ENCODE results near the gene KRT7.

The KRT7 gene

DNA sequence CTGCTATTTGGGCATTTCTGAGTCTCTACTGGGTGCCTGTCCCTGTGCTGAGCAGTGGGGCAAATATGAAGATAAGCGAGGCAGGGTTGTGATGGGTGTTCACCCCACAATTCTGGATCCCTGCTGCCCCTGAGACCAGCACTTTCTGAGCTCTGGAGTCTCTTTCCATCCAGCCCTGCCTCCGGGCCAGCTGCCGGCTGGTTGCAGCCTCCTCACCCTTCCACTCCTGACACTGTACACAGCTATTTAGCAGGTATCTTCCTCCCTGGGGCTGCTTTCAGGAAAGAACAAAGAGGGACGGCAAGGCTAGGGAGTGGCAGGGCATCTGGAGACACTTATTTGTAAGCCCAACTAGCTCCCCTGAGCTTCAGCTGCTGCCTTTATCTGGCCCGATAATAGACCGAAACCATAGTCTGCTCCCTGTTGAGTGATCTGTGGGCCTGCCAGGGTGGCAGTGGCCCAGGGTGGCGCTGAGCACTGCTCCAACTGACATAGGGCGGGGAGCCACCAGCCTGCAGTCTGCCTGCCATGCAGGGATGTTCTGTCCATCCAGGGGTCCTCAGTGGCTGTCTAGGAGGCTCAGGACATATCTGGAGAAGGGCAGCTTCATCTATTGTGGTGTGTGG lies 33.6 kb upstream of the KRT7 start:
- no peak for DNase-seq (ENCODE audit: low read depth)

DNA sequence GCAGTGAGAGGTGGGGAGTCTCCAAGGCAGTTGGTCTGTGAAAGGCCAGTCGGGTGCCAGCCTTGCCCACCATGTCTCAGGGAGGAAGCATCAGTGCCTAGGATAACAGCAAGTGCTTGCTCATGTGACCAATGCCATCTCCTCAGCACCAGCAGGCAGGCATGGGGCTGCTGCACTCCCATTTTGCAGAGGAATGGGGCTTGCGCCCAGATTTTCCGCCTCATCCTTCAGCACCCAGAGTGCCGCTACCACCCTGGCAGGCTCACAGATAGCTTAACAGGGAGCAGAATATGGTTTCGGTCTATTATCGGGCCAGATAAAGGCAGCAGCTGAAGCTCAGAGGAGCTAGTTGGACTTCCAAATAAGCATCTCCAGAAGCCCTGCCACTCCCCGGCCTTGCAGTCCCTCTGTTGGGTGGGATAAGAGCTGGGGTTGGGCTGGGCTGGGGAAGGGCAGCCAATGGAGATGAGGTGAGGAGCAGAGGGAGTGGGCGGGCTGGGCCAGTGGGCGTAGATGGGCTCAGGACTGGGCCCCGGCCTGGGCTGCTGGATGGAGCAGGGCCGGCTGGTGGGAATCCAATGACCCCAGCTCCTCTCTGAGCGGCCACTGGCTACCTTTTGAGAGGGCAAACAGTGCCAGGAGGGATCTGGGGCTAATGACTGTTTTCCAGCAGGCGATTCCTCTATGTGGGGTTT lies 32.8 kb upstream of the KRT7 start:
- DNase-seq (ENCODE audit: low read depth), result no peak

DNA sequence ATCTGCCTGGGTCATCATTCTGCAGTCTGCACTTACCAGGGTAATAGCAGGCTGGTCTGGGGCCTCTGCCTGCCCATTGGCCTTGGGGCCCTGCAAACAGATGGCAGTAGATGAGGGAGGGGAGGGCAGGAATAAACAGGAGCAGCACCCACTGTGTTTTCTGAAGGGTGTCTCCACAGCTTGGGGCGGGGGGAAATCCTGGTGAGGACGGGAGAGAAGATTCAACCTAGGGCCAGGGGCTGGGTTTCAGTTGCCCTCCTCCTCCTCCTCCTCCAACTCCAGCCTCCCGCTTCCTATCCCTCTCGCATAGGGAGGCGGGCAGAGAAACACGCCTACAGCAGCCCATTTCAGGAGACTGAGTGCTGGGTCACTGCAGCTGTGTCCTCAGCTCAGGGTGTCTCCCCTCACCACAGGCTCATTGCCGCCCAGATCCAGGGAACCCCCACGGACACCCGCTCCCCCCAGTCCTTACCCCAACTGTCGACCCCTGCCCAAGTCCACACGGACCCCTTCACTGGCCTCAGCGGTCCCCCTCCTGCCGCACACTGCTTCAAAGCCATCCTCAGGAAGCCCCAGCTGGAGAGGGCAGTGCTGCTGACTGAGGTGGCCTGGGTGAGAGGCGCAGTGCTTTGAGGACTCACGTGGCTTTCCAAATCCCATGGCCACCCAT lies 32.1 kb upstream of the KRT7 start:
- no peak for DNase-seq (ENCODE audit: low read depth)

DNA sequence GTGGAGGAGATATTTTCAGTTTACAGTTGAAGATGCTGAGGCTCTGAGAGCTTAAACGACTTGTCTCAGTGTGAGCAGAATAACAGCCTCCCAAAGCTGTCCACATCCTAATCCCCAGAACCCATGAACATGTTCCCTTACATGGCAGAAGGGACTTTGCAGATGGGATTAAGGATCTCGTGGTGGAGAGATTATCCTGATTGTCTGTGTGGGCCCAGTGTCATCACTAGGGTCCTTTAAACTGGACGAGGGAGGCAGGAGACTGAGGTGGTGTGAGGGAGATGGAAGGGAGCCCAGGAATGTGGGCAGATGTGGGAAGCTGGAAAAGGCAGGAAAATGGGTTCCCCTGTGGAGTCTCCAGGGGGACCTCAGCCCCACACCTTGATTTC lies 31.6 kb upstream of the KRT7 start:
- DNase-seq (ENCODE audit: low read depth), result no peak

DNA sequence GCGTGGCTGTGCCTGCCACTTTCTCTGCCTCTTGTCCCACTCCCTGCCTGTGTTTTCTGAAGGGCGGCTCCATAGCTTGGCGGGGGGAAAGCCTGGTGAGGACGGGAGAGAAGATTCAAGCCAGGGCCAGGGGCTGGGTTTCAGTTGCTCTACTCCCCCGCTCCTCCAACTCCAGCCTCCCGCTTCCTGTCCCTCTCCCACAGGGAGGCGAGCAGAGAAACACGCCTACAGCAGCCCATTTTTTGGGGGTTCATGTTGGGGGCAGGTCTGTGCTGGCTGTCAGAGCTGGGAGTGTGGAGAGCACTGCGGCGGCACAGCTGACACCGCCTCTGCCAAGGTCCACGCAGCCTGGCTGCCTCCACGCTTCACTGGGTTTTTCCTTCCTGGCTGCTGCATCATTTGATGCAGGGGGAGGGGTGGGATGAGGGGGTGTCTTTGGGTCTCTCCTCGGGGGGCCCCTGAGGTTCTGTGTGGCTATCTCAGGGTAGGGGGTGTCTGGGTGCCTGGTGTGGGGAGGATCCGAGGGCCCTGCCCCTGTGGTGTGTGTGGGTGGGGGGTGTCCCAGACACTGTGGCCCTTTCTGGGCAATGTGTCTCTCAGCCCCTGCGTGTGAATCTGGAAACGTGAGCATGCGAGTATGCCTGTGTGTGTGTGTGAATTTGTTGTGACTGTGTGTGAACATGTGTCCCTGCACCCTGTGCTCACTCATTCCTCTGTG lies 30.5 kb upstream of the KRT7 start:
- DNase-seq (ENCODE audit: low read depth), result no peak

DNA sequence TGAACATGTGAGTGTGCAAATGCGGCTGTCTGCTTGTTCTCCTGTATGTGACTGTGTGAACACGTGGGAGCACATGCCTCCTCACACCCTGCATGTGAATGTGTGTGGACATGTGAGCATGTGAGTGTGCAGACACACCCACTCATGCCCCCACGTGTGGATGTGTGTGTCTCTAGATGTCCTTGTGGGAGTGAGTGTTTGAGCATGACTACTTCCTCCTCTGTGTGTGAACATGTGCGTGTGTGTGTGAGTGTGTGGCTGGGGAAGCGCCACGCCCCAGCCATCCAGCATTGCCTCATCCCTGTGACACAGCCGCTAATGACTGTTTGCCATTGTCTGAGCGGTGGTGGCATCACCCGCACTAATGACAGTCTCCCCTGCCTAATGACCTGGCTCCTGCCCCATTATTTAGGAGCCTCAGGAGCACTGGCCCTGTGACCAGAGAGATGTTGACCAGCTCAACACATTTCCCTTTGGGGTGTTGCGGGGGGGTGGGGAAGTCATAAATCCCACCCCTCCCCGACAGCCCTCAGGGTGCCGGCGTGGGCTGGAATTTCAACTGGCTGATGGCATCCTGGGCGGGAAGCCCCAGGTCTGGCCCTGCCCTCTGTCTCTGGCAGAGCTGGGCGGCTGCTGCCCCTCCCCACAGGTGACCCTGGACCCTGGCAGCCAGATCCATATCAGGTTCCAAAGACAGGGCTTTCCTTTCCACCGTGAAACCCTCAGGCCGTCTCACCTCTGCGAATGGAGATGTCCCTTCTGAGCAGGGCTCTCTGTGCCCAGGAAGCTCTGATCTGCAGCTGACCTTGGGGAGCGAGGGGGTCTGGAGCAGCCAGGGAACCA lies 29.7 kb upstream of the KRT7 start:
- no peak for DNase-seq (ENCODE audit: low read depth)

- no peak for DNase-seq (ENCODE audit: low read depth)
Observed at GRCh38 chr12:52204095-52204930, 28.7 kb upstream of the KRT7 start.

DNA sequence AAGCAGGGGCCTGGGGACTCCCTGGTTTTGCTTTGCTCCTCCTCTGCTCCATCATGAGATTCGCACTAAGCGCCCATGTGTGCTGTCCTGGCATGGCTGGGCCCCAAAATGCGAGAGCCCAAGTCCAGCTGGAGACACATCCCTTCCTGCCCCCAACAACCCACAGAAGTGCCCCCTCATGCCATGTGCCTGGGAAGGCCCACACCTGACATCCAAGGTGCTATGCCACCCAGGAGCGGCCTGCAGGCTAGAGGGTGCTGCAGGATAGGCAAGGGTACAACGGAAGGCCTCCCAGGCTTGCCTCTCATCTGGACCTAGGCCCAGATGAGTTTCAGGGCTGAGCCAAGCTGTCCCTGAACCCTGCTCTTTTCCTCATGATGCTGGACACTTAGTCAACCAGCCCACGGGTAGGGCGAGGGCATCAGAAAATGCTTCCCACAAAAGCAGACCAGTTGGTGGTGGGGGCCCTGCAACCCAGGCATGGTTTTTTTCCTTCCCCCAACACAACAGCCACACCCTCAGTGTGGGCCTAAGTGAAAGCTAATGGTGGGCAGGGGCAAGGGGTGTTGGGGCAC lies 28.0 kb upstream of the KRT7 start:
- no peak for DNase-seq (ENCODE audit: low read depth)

- no peak for DNase-seq (ENCODE audit: low read depth)
Observed at GRCh38 chr12:52205612-52206303, 27.3 kb upstream of the KRT7 start.

- DNase-seq (ENCODE audit: low read depth), result no peak
Observed at GRCh38 chr12:52206304-52207040, 26.6 kb upstream of the KRT7 start.

DNA sequence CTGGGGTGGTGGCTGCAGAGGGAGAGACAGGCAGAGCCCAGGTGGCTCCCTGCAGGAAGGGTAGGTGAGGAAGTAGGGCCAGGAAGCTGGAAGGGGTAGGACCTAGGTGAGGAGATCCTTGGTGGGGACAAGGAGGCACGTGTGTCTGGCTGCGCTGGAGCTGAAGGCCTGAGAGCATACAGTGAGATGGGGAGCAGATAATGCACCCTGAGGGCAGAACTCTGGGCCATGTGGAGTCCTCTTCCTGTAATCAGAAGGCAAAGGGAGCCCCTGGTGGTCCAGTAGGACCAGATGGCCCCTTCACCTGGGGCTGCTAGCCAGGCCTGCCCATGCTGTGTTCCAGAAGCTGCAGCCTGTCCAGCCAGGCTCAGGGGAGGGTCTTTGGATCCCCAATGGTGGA lies 25.9 kb upstream of the KRT7 start:
- no peak for DNase-seq (ENCODE audit: low read depth)

GRCh38 chr12:52207895-52208294 lies 25.1 kb upstream of the KRT7 start:
- DNase-seq (ENCODE audit: low read depth), result no peak

DNA sequence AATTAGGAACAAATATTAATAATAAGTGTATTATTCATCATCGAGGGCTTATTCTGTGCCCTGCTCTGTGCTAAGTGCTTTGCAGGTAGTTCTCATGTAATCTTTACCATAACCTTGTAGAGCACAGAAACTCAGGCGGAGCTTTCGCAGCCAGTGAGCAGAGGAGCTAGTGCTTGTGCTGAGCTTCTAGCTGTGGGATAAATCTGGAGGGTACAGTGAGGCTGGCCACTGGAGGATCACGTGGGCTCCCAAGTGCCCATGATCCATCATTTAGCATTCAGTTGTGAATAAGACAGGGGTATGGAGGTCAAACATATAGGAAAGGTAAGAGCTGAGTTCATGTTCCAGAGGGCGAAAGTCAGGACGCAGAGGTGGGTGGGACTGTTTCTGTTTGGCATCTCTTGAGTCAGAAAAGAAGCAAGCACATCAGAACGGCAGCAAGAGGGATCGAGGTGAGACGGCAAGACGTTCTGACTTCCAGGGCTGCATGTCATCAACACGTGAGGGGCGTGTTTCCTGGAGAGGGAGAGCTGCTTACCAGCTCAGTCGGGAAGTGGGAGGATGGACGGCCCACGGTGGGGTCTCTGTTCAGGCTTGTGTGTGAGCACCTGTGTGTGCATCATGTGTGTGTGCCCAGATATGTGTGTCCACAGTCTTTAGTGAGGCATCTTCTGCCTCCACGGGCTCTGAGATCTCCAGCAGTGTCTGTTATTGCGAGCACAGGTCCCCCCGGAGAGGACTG lies 24.4 kb upstream of the KRT7 start:
- DNase-seq (ENCODE audit: low read depth), result no peak

DNA sequence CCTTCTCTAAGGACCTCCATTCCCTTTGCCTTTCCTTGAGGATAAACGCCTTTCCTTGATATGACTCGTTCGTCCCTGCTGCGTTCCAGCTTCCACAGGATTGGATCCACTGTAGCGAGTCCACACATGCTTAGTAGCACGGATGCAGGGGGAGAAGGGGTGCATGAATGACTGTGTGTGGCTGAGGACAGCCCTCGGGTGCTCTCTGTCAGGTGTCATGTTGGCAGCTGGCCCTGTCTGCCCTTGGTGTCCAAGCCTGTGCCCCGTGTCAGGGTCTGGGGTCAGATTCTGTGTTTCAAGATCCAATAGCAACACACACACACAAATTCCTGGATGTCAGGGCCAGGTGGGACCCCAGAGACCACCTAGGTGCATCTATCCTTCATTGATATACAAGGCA lies 23.7 kb upstream of the KRT7 start:
- no peak for DNase-seq (ENCODE audit: low read depth)

GRCh38 chr12:52210186-52210924 lies 22.7 kb upstream of the KRT7 start:
- no peak for DNase-seq (ENCODE audit: low read depth)

- no peak for DNase-seq (ENCODE audit: low read depth)
Observed at GRCh38 chr12:52210925-52211650, 22.0 kb upstream of the KRT7 start.

Data from activated T-cell treated with anti-CD3 and anti-CD28 coated beads for 48 hours (primary cell).